Hepatocyte (in vitro differentiated cells): ENCODE data around the gene DUOXA1.

Source experiments
- CTCF ChIP-seq: fragments of 200-600 bp; sonication (generic); IDR thresholded peaks from 2 replicates; pipeline ENCODE4 v1.5.1; 2016; ENCODE audit warnings: antibody characterized with exemption, mild to moderate bottlenecking; ENCODE audit not compliant: poor library complexity
- EZH2 ChIP-seq: fragments of 200-600 bp; sonication (generic); IDR thresholded peaks from 2 replicates; pipeline ENCODE4 v1.6.1; 2016; ENCODE audit warnings: antibody characterized with exemption, mild to moderate bottlenecking, borderline replicate concordance
- EZH2phosphoT487 ChIP-seq: fragments of 200-600 bp; sonication (generic); IDR thresholded peaks from one replicate; pipeline ENCODE4 v1.6.1; 2018; ENCODE audit warnings: antibody characterized with exemption, mild to moderate bottlenecking, low read depth, moderate library complexity; ENCODE audit not compliant: unreplicated experiment, severe bottlenecking

GRCh38 chr15:45177285-45177684, 47.6 kb upstream of the DUOXA1 start:
- TF ChIP-seq EZH2 (no peak), CTCF (no peak), EZH2phosphoT487 (no peak)
